Brain microvascular endothelial cell (primary cell): ENCODE results near the gene LAPTM5.

Source experiments
- DNase-seq: peaks from one replicate; pipeline ENCODE4 v3.0.0-alpha.2; 2020
- H3K27ac ChIP-seq: fragments of 250-450 bp; sonication (Bioruptor Pico); 2 replicates; pipeline ENCODE4 v1.5.1; 2020; ENCODE audit warnings: mild to moderate bottlenecking, moderate library complexity
- H3K27me3 ChIP-seq: fragments of 250-450 bp; sonication (Bioruptor Pico); replicated peaks from 2 replicates; pipeline ENCODE4 v1.5.1; 2020; ENCODE audit warnings: mild to moderate bottlenecking
- H3K36me3 ChIP-seq: fragments of 250-450 bp; sonication (Bioruptor Pico); replicated peaks from 2 replicates; pipeline ENCODE4 v1.5.1; 2020; ENCODE audit warnings: mild to moderate bottlenecking
- H3K4me3 ChIP-seq: 2 replicates; pipeline ENCODE4 v1.5.1; 2011; ENCODE audit warnings: low read depth, mild to moderate bottlenecking, control low read depth, low read length, moderate library complexity
- in situ Hi-C: cut with HindIII; loops from 2 replicates; pipeline ENCODE4 v1.10.0; 2017; ENCODE audit warnings: low sequenced_read_pairs, low pct_ligation_motif_present
- TF ChIP-seq, protein P1 (sequence below): IDR thresholded peaks from 2 replicates; pipeline ENCODE4 v1.5.1; 2011; ENCODE audit warnings: low read depth, mild to moderate bottlenecking, moderate library complexity, low read length, control low read depth, inconsistent platforms; ENCODE audit errors: missing control alignments

LAPTM5 gene

DNA sequence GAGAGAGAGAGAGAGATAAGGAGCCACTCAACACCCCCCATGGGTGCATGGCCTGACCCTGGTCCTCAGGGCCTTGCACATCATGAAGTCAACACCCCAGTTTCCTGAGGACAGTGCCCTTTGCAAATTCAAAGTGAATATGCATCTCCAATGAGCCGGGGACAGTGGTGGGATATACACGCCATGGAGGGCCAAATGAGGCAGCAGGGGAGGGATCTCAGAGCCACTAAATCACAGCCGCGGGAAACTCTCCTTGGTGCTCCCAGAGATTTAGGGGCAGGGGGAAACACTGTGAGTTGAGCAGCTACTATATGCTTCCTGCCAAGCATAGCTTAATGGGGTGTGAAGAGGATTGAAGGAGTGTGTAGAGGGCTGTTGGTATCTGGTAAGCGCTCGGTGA is 69.7 kb downstream of the LAPTM5 start:
- Histone ChIP-seq H3K27ac (no peak overlapping the region), H3K4me3 (no peak overlapping the region), H3K27me3 (peaks cover 38% of the 10 kb centered on the region), H3K36me3 (no peaks in the 10 kb centered on the region)
- in situ Hi-C loops, result loop anchor here (25.0 kb wide), 1 partner anchor 1451 kb away; the partner anchor contains the start of genes MECR and PTPRU
- TF ChIP-seq, protein P1, sequence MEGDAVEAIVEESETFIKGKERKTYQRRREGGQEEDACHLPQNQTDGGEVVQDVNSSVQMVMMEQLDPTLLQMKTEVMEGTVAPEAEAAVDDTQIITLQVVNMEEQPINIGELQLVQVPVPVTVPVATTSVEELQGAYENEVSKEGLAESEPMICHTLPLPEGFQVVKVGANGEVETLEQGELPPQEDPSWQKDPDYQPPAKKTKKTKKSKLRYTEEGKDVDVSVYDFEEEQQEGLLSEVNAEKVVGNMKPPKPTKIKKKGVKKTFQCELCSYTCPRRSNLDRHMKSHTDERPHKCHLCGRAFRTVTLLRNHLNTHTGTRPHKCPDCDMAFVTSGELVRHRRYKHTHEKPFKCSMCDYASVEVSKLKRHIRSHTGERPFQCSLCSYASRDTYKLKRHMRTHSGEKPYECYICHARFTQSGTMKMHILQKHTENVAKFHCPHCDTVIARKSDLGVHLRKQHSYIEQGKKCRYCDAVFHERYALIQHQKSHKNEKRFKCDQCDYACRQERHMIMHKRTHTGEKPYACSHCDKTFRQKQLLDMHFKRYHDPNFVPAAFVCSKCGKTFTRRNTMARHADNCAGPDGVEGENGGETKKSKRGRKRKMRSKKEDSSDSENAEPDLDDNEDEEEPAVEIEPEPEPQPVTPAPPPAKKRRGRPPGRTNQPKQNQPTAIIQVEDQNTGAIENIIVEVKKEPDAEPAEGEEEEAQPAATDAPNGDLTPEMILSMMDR, result no peak
- no peak for DNase-seq

GRCh38 chr1:30686236-30686935 is 71.2 kb downstream of the LAPTM5 start:
- no peaks in the 10 kb centered on the region for H3K36me3 ChIP-seq
- no peak for DNase-seq
- peaks cover 38% of the 10 kb centered on the region for H3K27me3 ChIP-seq
- TF ChIP-seq, protein P1, result no peak
- H3K27ac ChIP-seq, result no peak overlapping the region
- in situ Hi-C loops, result loop anchor here (25.0 kb wide), 1 partner anchor 1449 kb away; the partner anchor contains the start of genes MECR and PTPRU
- no peak overlapping the region for H3K4me3 ChIP-seq

DNA sequence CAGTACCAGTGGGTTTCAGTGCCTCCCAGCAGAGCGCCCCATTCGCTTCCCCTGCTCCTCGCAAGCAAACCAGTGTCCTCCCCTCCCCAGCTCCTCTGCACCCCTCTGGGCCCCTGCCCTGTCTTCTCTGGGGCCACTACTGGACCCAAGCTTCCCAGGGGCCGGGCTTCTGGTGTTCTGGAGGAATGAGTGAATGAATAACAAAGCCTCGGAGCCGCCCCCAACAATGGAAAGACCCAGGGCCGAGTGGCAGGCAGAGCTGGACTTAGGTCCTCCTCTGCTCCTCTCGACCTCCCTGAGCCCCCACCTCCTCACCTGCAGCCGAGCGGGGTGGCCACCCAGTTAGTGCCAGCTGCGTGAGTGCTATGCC is 71.8 kb downstream of the LAPTM5 start:
- TF ChIP-seq, protein P1, result no peak
- Histone ChIP-seq H3K36me3 (no peaks in the 10 kb centered on the region), H3K4me3 (no peak overlapping the region), H3K27ac (no peak overlapping the region), H3K27me3 (peaks cover 38% of the 10 kb centered on the region)
- in situ Hi-C loops, result loop anchor here (25.0 kb wide), 1 partner anchor 1448 kb away; the partner anchor contains the start of genes MECR and PTPRU
- DNase-seq, result no peak

DNA sequence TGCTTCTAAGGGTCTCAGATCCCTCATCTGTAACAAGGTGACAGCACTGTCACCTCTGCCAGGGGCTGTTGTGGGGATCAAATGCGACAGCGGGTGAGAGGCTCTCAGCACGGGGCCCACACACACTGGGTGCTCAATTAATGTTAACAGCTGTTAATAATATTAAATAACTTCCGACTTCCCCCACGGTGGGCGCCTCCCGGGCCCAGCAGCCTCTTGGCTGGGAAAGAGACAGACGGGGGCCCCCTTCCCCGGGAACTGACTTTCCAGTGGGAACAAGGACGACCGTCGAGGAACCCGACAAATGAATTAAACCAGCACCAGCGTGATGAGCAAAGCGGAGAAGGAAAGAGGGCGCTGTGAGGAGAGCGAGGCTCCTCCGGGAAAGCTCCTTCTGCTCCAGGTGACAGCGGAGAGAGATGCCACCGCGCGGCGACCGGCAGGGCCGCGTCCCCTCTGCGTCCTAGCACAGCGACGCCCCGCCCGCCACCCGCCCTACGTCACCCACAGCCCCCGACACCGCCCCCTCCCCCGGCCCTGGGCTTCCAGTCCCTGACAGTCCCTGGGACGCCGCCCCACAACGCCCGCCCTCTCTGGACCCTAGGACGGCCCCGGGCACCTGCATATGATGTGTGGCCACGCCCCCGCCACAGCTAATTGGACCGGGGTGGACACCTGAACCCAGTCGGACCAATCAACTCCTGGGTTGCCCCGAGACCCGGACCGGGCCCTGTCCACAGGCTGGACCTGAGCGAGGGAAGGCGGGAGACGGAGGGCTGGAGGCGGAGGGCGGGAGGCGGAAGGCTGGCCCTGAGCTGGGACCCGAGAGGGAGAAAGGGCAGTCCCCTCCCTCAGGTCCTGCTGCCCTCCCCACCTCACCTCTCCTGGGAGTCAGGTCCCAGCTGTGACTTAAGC is 72.4 kb downstream of the LAPTM5 start:
- no peak overlapping the region for H3K27ac ChIP-seq
- H3K27me3 ChIP-seq, result peaks cover 38% of the 10 kb centered on the region
- no peak for DNase-seq
- H3K36me3 ChIP-seq, result no peaks in the 10 kb centered on the region
- in situ Hi-C loops, result loop anchor here (25.0 kb wide), 1 partner anchor 1448 kb away; the partner anchor contains the start of genes MECR and PTPRU
- TF ChIP-seq, protein P1, result no peak
- H3K4me3 ChIP-seq, result no peak overlapping the region

DNA sequence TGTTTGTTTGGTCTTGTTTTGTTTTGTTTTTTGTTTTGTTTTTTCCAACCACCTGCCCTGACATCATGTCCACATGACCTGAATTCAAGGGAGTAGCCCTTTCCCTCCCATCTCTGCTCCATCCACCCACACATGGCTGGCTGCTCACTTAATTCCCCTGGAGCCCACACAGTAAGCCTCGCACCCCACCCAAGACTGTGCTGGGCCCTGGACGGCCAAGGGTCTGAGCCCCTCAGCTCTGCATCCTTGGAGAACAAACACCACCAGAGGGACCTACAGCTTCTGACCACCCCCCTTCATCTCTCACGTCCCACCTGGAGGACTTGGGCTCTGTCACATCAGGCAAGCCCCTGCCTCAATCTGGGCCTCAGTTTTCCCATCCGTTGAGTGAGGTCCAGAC is 73.3 kb downstream of the LAPTM5 start:
- DNase-seq, result no peak
- no peak overlapping the region for H3K27ac ChIP-seq
- in situ Hi-C loops, result loop anchor here (25.0 kb wide), 1 partner anchor 1447 kb away; the partner anchor contains the start of genes MECR and PTPRU

More for the DNA sequence above, 73.3 kb downstream of the LAPTM5 start:
- TF ChIP-seq, protein P1, result no peak
- Histone ChIP-seq H3K27me3 (peaks cover 38% of the 10 kb centered on the region), H3K4me3 (no peak overlapping the region), H3K36me3 (no peaks in the 10 kb centered on the region)
